Activated naive CD8-positive, alpha-beta T cell (primary cell): Measurements from ENCODE around the gene BEX3.
"Not testable (repeated sequence)": the region's sequence is repeated elsewhere in the genome, so short reads cannot be mapped to it uniquely, and the experiment has no call there.

Experiments
- H3K27ac Mint-ChIP-seq: one replicate; pipeline ENCODE4 v1.8.0; 2021; ENCODE audit warnings: mixed read lengths
- H3K27me3 Mint-ChIP-seq: one replicate; pipeline ENCODE4 v1.8.0; 2021; ENCODE audit warnings: mixed read lengths
- H3K36me3 Mint-ChIP-seq: one replicate; pipeline ENCODE4 v1.8.0; 2021; ENCODE audit warnings: mixed read lengths
- H3K4me1 Mint-ChIP-seq: one replicate; pipeline ENCODE4 v1.8.0; 2021; ENCODE audit warnings: low read depth, mixed read lengths
- H3K4me3 Mint-ChIP-seq: one replicate; pipeline ENCODE4 v1.8.0; 2021; ENCODE audit warnings: mild to moderate bottlenecking, mixed read lengths
- H3K9me3 Mint-ChIP-seq: one replicate; pipeline ENCODE4 v1.8.0; 2021; ENCODE audit warnings: low read depth, mixed read lengths

The BEX3 gene

DNA sequence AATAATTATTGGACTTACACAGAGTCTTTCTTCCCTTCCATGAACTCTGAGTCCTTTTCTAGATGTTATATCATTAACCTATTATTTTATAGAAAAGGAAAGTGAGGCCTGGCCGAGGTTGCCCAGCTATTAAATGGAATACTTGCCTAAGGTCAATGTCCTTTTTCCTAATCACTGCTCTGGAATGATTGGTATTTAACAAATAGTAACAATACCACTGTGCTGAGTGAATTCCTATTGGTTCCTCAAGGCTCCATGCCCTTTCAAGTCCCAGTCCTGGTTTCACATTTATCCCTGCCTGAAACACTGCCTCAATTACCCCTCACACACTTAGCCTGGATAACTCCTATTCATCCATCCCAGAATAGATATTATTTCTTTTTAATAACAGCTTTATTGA is 13.9 kb upstream of the BEX3 start:
- H3K27ac Mint-ChIP-seq = no peak overlapping the region
- no peak overlapping the region for H3K4me3 Mint-ChIP-seq
- no peaks in the 10 kb centered on the region for H3K36me3 Mint-ChIP-seq
- no peaks in the 10 kb centered on the region for H3K9me3 Mint-ChIP-seq
- H3K27me3 Mint-ChIP-seq = no peaks in the 10 kb centered on the region
- peaks cover 1% of the 10 kb centered on the region for H3K4me1 Mint-ChIP-seq

- Mint-ChIP-seq H3K27me3 (no peaks in the 10 kb centered on the region), H3K36me3 (no peaks in the 10 kb centered on the region), H3K27ac (no peak overlapping the region), H3K4me3 (no peak overlapping the region), H3K4me1 (no peaks in the 10 kb centered on the region), H3K9me3 (no peaks in the 10 kb centered on the region)
Observed at GRCh38 chrX:103363046-103363445, 13.3 kb upstream of the BEX3 start.

DNA sequence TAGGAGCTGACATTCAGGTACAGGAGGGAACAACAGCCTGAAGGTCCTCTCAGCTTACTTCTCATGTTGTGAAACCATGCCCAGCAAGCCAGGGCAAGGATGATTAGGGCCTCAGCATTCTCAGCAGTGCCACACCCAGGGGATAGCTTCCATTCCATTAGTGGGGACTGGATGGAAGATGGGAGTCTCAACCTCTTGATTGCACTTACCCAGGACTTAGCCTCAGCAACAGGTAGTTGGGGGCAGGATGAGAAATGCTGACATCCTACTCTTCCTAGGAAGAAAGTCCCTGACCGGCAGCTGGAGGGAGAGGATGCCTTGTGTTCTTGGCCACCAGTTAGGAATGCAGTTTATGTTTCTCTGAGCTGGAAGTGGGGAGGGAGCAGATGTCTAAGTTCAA is 8.8 kb upstream of the BEX3 start:
- Mint-ChIP-seq H3K27me3 (no peaks in the 10 kb centered on the region), H3K27ac (no peak overlapping the region), H3K4me1 (no peaks in the 10 kb centered on the region), H3K36me3 (no peaks in the 10 kb centered on the region), H3K9me3 (no peaks in the 10 kb centered on the region), H3K4me3 (no peak overlapping the region)

DNA sequence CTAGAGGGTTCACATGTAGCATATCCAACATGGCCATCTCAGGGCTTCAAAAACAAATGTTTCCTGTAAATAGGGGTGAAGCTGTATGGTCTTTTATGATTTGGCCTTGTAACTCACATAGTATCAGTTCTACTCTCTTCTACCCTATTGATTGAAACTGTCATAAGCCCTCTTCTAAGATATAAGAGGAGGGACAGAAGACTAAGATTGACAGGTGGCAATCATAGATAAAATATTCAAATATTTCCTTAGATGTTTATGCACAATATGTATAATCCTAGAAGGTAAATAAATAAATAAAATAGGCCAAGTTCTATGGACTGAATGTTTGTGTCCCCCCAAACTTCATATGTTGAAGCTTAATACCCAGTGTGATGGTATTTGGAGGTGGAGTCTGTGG is 6.9 kb upstream of the BEX3 start:
- Mint-ChIP-seq H3K9me3 (no peaks in the 10 kb centered on the region), H3K36me3 (no peaks in the 10 kb centered on the region), H3K27me3 (no peaks in the 10 kb centered on the region), H3K27ac (no peak overlapping the region), H3K4me3 (no peak overlapping the region), H3K4me1 (no peaks in the 10 kb centered on the region)

GRCh38 chrX:103372886-103373285 is 3.5 kb upstream of the BEX3 start:
- Mint-ChIP-seq H3K27me3 (no peaks in the 10 kb centered on the region), H3K27ac (no peak overlapping the region), H3K9me3 (no peaks in the 10 kb centered on the region), H3K4me3 (no peak overlapping the region), H3K36me3 (no peaks in the 10 kb centered on the region), H3K4me1 (peaks cover 7% of the 10 kb centered on the region)

- Mint-ChIP-seq H3K4me3 (no peak overlapping the region), H3K27ac (no peak overlapping the region), H3K9me3 (no peaks in the 10 kb centered on the region), H3K27me3 (no peaks in the 10 kb centered on the region), H3K4me1 (peaks cover 7% of the 10 kb centered on the region), H3K36me3 (no peaks in the 10 kb centered on the region)
Observed at GRCh38 chrX:103373581-103373980, 2.8 kb upstream of the BEX3 start.

DNA sequence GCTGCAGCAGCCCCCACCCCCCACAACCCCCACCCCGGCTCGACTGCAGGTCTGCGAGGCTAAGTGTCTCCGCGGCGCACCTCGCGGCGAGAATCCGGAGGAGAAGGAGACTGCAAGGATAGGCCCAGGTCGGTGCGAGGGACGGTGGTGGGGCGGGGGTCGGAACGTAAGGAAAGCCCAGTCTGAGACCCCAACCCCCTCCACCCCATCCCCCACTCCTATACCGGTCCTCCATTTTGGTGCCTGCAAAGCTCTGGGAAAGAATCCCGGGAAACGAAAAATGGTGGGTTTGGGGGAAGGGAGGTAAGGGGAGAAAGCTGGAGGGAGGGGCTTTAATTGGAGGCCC is 614 bp downstream of the BEX3 start:
- Mint-ChIP-seq H3K36me3 (no peaks in the 10 kb centered on the region), H3K27me3 (no peaks in the 10 kb centered on the region), H3K9me3 (no peaks in the 10 kb centered on the region), H3K4me3 (peak overlapping the region; percentile 80), H3K4me1 (peaks cover 7% of the 10 kb centered on the region), H3K27ac (no peak overlapping the region)

DNA sequence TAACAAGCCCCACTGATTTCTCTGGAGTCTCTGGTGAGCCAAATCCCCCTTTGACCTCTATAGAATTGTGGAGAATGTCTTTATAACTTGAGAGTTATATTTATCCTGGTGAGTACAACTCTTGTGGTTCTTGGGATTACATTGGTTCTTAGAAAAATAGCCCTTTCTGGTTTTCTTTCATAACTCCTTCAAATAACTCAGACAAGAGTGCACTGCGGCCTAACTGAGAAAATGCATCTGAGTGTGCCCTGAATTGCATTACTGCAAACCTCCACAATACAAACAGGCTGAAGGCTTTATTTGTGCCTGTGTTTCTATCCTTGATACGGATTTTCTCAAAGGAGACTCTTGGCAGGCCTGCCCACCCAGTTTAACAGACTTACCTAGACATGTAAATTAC is 2.7 kb downstream of the BEX3 start:
- H3K9me3 Mint-ChIP-seq = no peaks in the 10 kb centered on the region
- H3K4me3 Mint-ChIP-seq = no peak overlapping the region
- no peaks in the 10 kb centered on the region for H3K36me3 Mint-ChIP-seq
- no peaks in the 10 kb centered on the region for H3K27me3 Mint-ChIP-seq
- peaks cover 7% of the 10 kb centered on the region for H3K4me1 Mint-ChIP-seq
- no peak overlapping the region for H3K27ac Mint-ChIP-seq

GRCh38 chrX:103382877-103383276 is 6.5 kb downstream of the BEX3 start:
- no peaks in the 10 kb centered on the region for H3K9me3 Mint-ChIP-seq
- H3K4me1 Mint-ChIP-seq = no peaks in the 10 kb centered on the region
- no peak overlapping the region for H3K27ac Mint-ChIP-seq
- no peaks in the 10 kb centered on the region for H3K36me3 Mint-ChIP-seq
- H3K27me3 Mint-ChIP-seq = no peaks in the 10 kb centered on the region
- no peak overlapping the region for H3K4me3 Mint-ChIP-seq

DNA sequence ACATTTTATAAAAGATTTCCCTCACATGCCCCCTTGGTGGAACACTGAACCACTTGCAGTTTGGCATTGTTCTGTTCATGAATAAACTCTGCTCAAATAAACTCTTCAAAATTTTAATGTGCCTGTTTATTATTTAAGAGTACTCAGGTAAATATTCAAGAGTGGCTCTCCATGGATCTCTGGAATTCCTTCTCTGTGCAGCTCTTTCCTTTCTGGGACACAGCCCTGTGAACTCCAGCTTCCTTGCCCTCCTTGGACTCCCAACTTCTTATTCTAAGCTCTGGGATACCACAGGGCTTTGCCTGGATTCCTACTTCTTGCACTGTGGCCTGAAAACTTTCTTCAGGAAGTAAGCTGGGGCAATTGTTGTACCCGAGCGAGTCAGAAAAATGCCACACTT is 8.3 kb downstream of the BEX3 start:
- no peaks in the 10 kb centered on the region for H3K9me3 Mint-ChIP-seq
- no peak overlapping the region for H3K4me3 Mint-ChIP-seq
- H3K27me3 Mint-ChIP-seq = no peaks in the 10 kb centered on the region
- H3K4me1 Mint-ChIP-seq = no peaks in the 10 kb centered on the region
- H3K36me3 Mint-ChIP-seq = no peaks in the 10 kb centered on the region
- H3K27ac Mint-ChIP-seq = no peak overlapping the region

GRCh38 chrX:103385283-103385830 is 9.0 kb downstream of the BEX3 start:
- not testable (repeated sequence) for H3K4me1 Mint-ChIP-seq, H3K27me3 Mint-ChIP-seq, H3K9me3 Mint-ChIP-seq, H3K27ac Mint-ChIP-seq, H3K4me3 Mint-ChIP-seq, H3K36me3 Mint-ChIP-seq

- Mint-ChIP-seq H3K27ac (no peak overlapping the region), H3K27me3 (peaks cover 2% of the 10 kb centered on the region), H3K4me1 (no peaks in the 10 kb centered on the region), H3K36me3 (no peaks in the 10 kb centered on the region), H3K9me3 (no peaks in the 10 kb centered on the region), H3K4me3 (no peak overlapping the region)
Observed at GRCh38 chrX:103386332-103386731, 10.0 kb downstream of the BEX3 start.

DNA sequence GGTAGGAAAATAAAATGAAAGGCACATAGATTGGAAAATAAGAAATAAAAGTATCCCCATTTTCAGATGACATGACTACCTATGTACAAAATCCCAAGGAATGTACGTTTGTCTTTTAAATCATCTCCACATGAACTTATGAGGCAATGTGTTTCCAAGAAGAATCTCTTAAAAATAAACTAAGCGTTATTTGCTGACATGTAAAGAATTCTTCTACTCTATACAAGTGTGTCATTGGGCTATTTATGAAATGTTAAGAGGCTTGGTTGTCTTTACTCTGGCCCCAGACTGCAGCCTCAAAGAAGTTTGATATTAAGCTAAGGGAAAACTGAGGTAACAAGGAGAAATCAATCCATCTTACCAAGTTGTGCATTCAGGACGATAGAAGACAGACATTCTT is 17.1 kb downstream of the BEX3 start:
- H3K4me3 Mint-ChIP-seq = no peak overlapping the region
- H3K27me3 Mint-ChIP-seq = peaks cover 3% of the 10 kb centered on the region
- no peaks in the 10 kb centered on the region for H3K9me3 Mint-ChIP-seq
- no peaks in the 10 kb centered on the region for H3K4me1 Mint-ChIP-seq
- no peak overlapping the region for H3K27ac Mint-ChIP-seq
- no peaks in the 10 kb centered on the region for H3K36me3 Mint-ChIP-seq

GRCh38 chrX:103396186-103396585 is 19.8 kb downstream of the BEX3 start:
- no peaks in the 10 kb centered on the region for H3K4me1 Mint-ChIP-seq
- no peaks in the 10 kb centered on the region for H3K36me3 Mint-ChIP-seq
- H3K9me3 Mint-ChIP-seq = no peaks in the 10 kb centered on the region
- peaks cover 1% of the 10 kb centered on the region for H3K27me3 Mint-ChIP-seq
- no peak overlapping the region for H3K27ac Mint-ChIP-seq
- no peak overlapping the region for H3K4me3 Mint-ChIP-seq

GRCh38 chrX:103396660-103397059 is 20.3 kb downstream of the BEX3 start:
- Mint-ChIP-seq H3K36me3 (no peaks in the 10 kb centered on the region), H3K4me3 (no peak overlapping the region)

DNA sequence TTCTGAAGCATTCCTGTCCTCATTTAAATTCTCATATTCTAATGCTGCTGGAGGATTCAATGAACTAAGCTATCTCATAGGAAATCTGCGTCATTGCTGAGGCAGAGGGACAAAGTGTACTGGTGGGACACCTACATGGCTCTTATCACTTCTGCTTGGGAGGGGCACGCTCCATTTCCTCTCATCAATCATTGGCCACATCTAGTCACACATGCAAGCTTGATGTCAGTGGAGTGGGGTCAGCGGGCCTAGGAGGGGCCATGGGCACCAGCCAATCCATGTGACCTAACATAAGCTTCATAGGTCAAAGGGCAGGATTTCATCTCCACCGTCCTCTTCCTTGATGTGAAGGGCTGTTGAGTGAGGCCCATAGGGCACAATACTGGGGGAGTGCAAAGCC is 21.4 kb downstream of the BEX3 start:
- Mint-ChIP-seq H3K27ac (no peak overlapping the region), H3K9me3 (no peaks in the 10 kb centered on the region), H3K36me3 (no peaks in the 10 kb centered on the region), H3K27me3 (peaks cover 1% of the 10 kb centered on the region), H3K4me1 (no peaks in the 10 kb centered on the region), H3K4me3 (no peak overlapping the region)

More at GRCh38 chrX:103396660-103397059, 20.3 kb downstream of the BEX3 start:
- Mint-ChIP-seq H3K27me3 (peaks cover 1% of the 10 kb centered on the region), H3K27ac (no peak overlapping the region), H3K4me1 (no peaks in the 10 kb centered on the region), H3K9me3 (no peaks in the 10 kb centered on the region)
